ENCODE measurements around the gene THSD7B.

- TF ChIP-seq, protein P1, sequence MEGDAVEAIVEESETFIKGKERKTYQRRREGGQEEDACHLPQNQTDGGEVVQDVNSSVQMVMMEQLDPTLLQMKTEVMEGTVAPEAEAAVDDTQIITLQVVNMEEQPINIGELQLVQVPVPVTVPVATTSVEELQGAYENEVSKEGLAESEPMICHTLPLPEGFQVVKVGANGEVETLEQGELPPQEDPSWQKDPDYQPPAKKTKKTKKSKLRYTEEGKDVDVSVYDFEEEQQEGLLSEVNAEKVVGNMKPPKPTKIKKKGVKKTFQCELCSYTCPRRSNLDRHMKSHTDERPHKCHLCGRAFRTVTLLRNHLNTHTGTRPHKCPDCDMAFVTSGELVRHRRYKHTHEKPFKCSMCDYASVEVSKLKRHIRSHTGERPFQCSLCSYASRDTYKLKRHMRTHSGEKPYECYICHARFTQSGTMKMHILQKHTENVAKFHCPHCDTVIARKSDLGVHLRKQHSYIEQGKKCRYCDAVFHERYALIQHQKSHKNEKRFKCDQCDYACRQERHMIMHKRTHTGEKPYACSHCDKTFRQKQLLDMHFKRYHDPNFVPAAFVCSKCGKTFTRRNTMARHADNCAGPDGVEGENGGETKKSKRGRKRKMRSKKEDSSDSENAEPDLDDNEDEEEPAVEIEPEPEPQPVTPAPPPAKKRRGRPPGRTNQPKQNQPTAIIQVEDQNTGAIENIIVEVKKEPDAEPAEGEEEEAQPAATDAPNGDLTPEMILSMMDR (IDR thresholded peaks at IDR 0.05): no peak
- no peak for TF ChIP-seq POLR2A (IDR thresholded peaks at IDR 0.05)
Observed at GRCh38 chr2:137207030-137207429, 441.7 kb downstream of the THSD7B start.
